H1 (cell line): ENCODE data around the gene ADCY6. TPM values are rescaled to one million over a fixed set of nuclear protein-coding genes. Genes with fewer than 3 reads are reported as not detected.

Experiments
- CTCF ChIA-PET: fragments of 300-600 bp; sonication (Branson Sonifier 250); formaldehyde crosslinking; loops from one replicate; lab custom pipeline; 2021; ENCODE audit not compliant: partially characterized antibody; lab: Charles Lee
- POLR2A ChIA-PET: fragments of 300-600 bp; sonication (Branson Sonifier 250); formaldehyde crosslinking; loops from one replicate; lab custom pipeline; 2021; ENCODE audit warnings: inconsistent platforms; ENCODE audit not compliant: partially characterized antibody; lab: Charles Lee
- DNase-seq, 2 experiments: peaks; one replicate each; pipeline versions ENCODE4 v3.0.0 to v3.0.0-alpha.2; 2010 to 2022; ENCODE audit warnings: low spot score in 2 of 2, low read depth in 1 of 2, mixed read lengths in 1 of 2
- FAIRE-seq: peaks from 2 replicates; lab custom pipeline; 2011; peaks lifted over from hg19 to GRCh38; lab: Jason Lieb, UNC
- H2AFZ ChIP-seq: 2 replicates; pipeline ENCODE4 v1.8.1; 2012; ENCODE audit warnings: low read length, inconsistent platforms
- H2AK5ac ChIP-seq: 2 replicates; pipeline ENCODE4 v1.6.1; 2013; ENCODE audit warnings: low read depth, low read length
- H2BK120ac ChIP-seq: replicated peaks from 2 replicates; pipeline ENCODE3; 2013; ENCODE audit warnings: low read depth, low read length, inconsistent platforms
- H2BK12ac ChIP-seq: 2 replicates; pipeline ENCODE4 v1.6.1; 2013; ENCODE audit warnings: low read depth, low read length
- H2BK15ac ChIP-seq: 2 replicates; pipeline ENCODE4 v1.6.1; 2013; ENCODE audit warnings: low read length
- H2BK20ac ChIP-seq: 2 replicates; pipeline ENCODE4 v1.6.1; 2013; ENCODE audit warnings: low read length
- H2BK5ac ChIP-seq: 2 replicates; pipeline ENCODE4 v1.6.1; 2013; ENCODE audit warnings: low read depth, low read length
- H3K14ac ChIP-seq: 2 replicates; pipeline ENCODE4 v1.6.1; 2013; ENCODE audit warnings: inconsistent platforms; ENCODE audit not compliant: insufficient read length
- H3K18ac ChIP-seq: 2 replicates; pipeline ENCODE4 v1.6.1; 2013; ENCODE audit warnings: low read length; ENCODE audit errors: extremely low read depth
- H3K23ac ChIP-seq: 2 replicates; pipeline ENCODE4 v1.6.1; 2013; ENCODE audit warnings: inconsistent platforms; ENCODE audit not compliant: insufficient read length
- H3K23me2 ChIP-seq: 2 replicates; pipeline ENCODE4 v1.6.1; 2013; ENCODE audit warnings: low read depth, low read length
- H3K27ac ChIP-seq: 2 replicates; pipeline ENCODE4 v1.6.1; 2011; ENCODE audit warnings: low read depth, low read length, inconsistent platforms
- H3K27me3 ChIP-seq, 4 experiments: replicated peaks in 1 of 4; 1 replicate in 1 of 4; 2 replicates in 3 of 4; pipeline versions ENCODE4 v1.6.1 to v1.8.1; 2011 to 2013; ENCODE audit warnings: low read length in 3 of 4, mild to moderate bottlenecking in 3 of 4, inconsistent platforms in 2 of 4, mixed read lengths in 2 of 4, moderate library complexity in 1 of 4; ENCODE audit not compliant: control insufficient read depth in 3 of 4, insufficient read depth in 3 of 4; ENCODE audit errors: extremely low read depth in 1 of 4
- H3K36me3 ChIP-seq, 4 experiments: 2 replicates each; pipeline versions ENCODE4 v1.6.1 to v1.8.1; 2011 to 2013; ENCODE audit warnings: mild to moderate bottlenecking in 4 of 4, low read length in 3 of 4, moderate library complexity in 2 of 4, control low read depth in 1 of 4, inconsistent platforms in 1 of 4; ENCODE audit not compliant: insufficient read depth in 4 of 4, control insufficient read depth in 2 of 4
- H3K4ac ChIP-seq: replicated peaks from 2 replicates; pipeline ENCODE3; 2013; ENCODE audit warnings: low read length, low read depth, mixed read lengths, inconsistent platforms; ENCODE audit not compliant: insufficient read length
- H3K4me1 ChIP-seq, 4 experiments: replicated peaks in 1 of 4; 1 replicate in 1 of 4; 2 replicates in 3 of 4; pipeline versions ENCODE4 v1.6.1 to v1.8.1; 2011 to 2013; ENCODE audit warnings: low read length in 3 of 4, inconsistent platforms in 2 of 4, mixed read lengths in 1 of 4; ENCODE audit not compliant: insufficient read depth in 4 of 4, control insufficient read depth in 3 of 4
- H3K4me2 ChIP-seq, 2 experiments: 2 replicates each; pipeline versions ENCODE4 v1.6.1 to v1.8.1; 2011 to 2013; ENCODE audit warnings: low read depth in 2 of 2, low read length in 2 of 2, control low read depth in 1 of 2, inconsistent platforms in 1 of 2, mild to moderate bottlenecking in 1 of 2; ENCODE audit not compliant: insufficient read depth in 1 of 2
- H3K4me3 ChIP-seq, 4 experiments: fragments of 200-600, 300-600 bp in 1 of 4; sonication (generic), shearing (Covaris generic), sonication (Bioruptor Twin) in 1 of 4; 2 replicates each; pipeline versions ENCODE4 v1.5.1 to v1.8.1; 2011 to 2016; ENCODE audit warnings: low read length in 4 of 4, low read depth in 3 of 4, control low read depth in 2 of 4, inconsistent platforms in 2 of 4, mild to moderate bottlenecking in 2 of 4, mixed read lengths in 1 of 4, moderate library complexity in 1 of 4; ENCODE audit not compliant: insufficient read depth in 2 of 4; ENCODE audit errors: extremely low read depth in 1 of 4
- H3K56ac ChIP-seq: replicated peaks from 2 replicates; pipeline ENCODE3; 2013; ENCODE audit warnings: low read depth, mild to moderate bottlenecking, mixed read lengths, low read length, inconsistent platforms; ENCODE audit not compliant: insufficient read length
- H3K79me1 ChIP-seq: 2 replicates; pipeline ENCODE4 v1.6.1; 2013; ENCODE audit warnings: low read depth, low read length, control low read depth
- H3K79me2 ChIP-seq, 2 experiments: 2 replicates each; pipeline versions ENCODE4 v1.6.1 to v1.8.1; 2012 to 2013; ENCODE audit warnings: low read length in 2 of 2, mild to moderate bottlenecking in 2 of 2, inconsistent platforms in 1 of 2; ENCODE audit not compliant: insufficient read depth in 2 of 2, control insufficient read depth in 1 of 2
- H3K9ac ChIP-seq, 4 experiments: replicated peaks in 1 of 4; 1 replicate in 1 of 4; 2 replicates in 3 of 4; pipeline versions ENCODE4 v1.6.1 to v1.8.1; 2011 to 2013; ENCODE audit warnings: low read depth in 3 of 4, low read length in 3 of 4, control low read depth in 2 of 4, mild to moderate bottlenecking in 2 of 4, moderate library complexity in 2 of 4, inconsistent platforms in 1 of 4; ENCODE audit errors: extremely low read depth in 1 of 4
- H3K9me3 ChIP-seq, 2 experiments: 2 replicates each; pipeline versions ENCODE4 v1.6.1 to v1.8.1; 2012 to 2013; ENCODE audit warnings: mild to moderate bottlenecking in 2 of 2, moderate library complexity in 2 of 2, control low read depth in 1 of 2, inconsistent platforms in 1 of 2, low read depth in 1 of 2, low read length in 1 of 2, mixed read lengths in 1 of 2; ENCODE audit not compliant: insufficient read depth in 2 of 2
- H4K20me1 ChIP-seq, 2 experiments: replicated peaks in 1 of 2; 2 replicates each; pipeline versions ENCODE3 to v1.8.1; 2011 to 2013; ENCODE audit warnings: inconsistent platforms in 2 of 2, low read length in 2 of 2, mild to moderate bottlenecking in 1 of 2; ENCODE audit not compliant: insufficient read depth in 2 of 2, control insufficient read depth in 1 of 2
- H4K5ac ChIP-seq: 2 replicates; pipeline ENCODE4 v1.6.1; 2013; ENCODE audit warnings: low read length, low read depth, mixed read lengths, inconsistent platforms; ENCODE audit not compliant: insufficient read length
- H4K8ac ChIP-seq: 2 replicates; pipeline ENCODE4 v1.8.0; 2013; ENCODE audit warnings: mild to moderate bottlenecking, moderate library complexity, low read length, inconsistent platforms; ENCODE audit not compliant: insufficient read depth; ENCODE audit errors: extremely low read depth
- H4K91ac ChIP-seq: replicated peaks from 2 replicates; pipeline ENCODE3; 2013; ENCODE audit warnings: low read length, mixed read lengths, inconsistent platforms; ENCODE audit not compliant: insufficient read length
- ATF2 ChIP-seq: IDR thresholded peaks from 2 replicates; pipeline ENCODE4 v1.6.1; 2012; ENCODE audit warnings: low read length, inconsistent platforms
- CTCF ChIP-seq, 3 experiments: IDR thresholded peaks; 1 replicate in 2 of 3; 2 replicates in 1 of 3; pipeline versions ENCODE4 v1.5.1 to v1.6.1; 2011; ENCODE audit warnings: low read length in 3 of 3, mild to moderate bottlenecking in 3 of 3, inconsistent platforms in 2 of 3, low read depth in 1 of 3, moderate library complexity in 1 of 3; ENCODE audit not compliant: insufficient read depth in 1 of 3; ENCODE audit errors: control extremely low read depth in 1 of 3
- JUND ChIP-seq: IDR thresholded peaks from 2 replicates; pipeline ENCODE4 v1.6.1; 2011; ENCODE audit warnings: mild to moderate bottlenecking, improper control_type of control experiment, low read length
- POU5F1 ChIP-seq: IDR thresholded peaks from 2 replicates; pipeline ENCODE4 v1.6.1; 2011; ENCODE audit warnings: low read depth, mild to moderate bottlenecking, low read length, moderate library complexity
- RNF2 ChIP-seq: fragments of 200-900, 300-1000 bp; sonication (generic); IDR thresholded peaks from 2 replicates; pipeline ENCODE4 v1.7.1; 2016; ENCODE audit warnings: borderline replicate concordance, low read depth, mild to moderate bottlenecking, antibody characterized with exemption, low read length; ENCODE audit not compliant: poor library complexity, severe bottlenecking; ENCODE audit errors: missing control alignments
- RXRA ChIP-seq: IDR thresholded peaks from 2 replicates; pipeline ENCODE4 v1.6.1; 2011; ENCODE audit warnings: low read depth, mild to moderate bottlenecking, low read length, moderate library complexity; ENCODE audit not compliant: insufficient read depth
- SIN3A ChIP-seq, 2 experiments: IDR thresholded peaks in 1 of 2; conservative IDR thresholded peaks in 1 of 2; 2 replicates each; pipeline ENCODE4 v1.6.1; 2011 to 2012; ENCODE audit warnings: low read length in 2 of 2, improper control_type of control experiment in 1 of 2, low read depth in 1 of 2, mild to moderate bottlenecking in 1 of 2
- SP4 ChIP-seq: IDR thresholded peaks from 2 replicates; pipeline ENCODE4 v1.6.1; 2012; ENCODE audit warnings: low read length, inconsistent platforms
- WGBS, 2 experiments: shearing (Covaris generic) in 1 of 2; methylation state at CpG; one replicate each; pipeline versions ENCODE4 v1.1.6 to v1.1.7; 2013 to 2015; ENCODE audit warnings: low lambda C conversion rate in 2 of 2, mixed read lengths in 2 of 2, inconsistent platforms in 1 of 2, low coverage in 1 of 2, missing lambda C conversion rate in 1 of 2; ENCODE audit not compliant: insufficient replicate concordance in 2 of 2, insufficient coverage in 1 of 2, insufficient read length in 1 of 2; ENCODE audit errors: extremely low coverage in 1 of 2, missing lambda C conversion rate in 1 of 2; 5-methylcytosine and 5-hydroxymethylcytosine counted together
- polyA plus RNA-seq, 7 experiments: library from polyadenylated mRNA; depleted of rRNA in 3 of 7; stranded (reverse) in 5 of 7; unstranded in 2 of 7; fragments of >200 nt in 5 of 7; fragments of 200-250 nt in 2 of 7; gene quantifications; 1 replicate in 5 of 7; 2 replicates in 1 of 7; 4 replicates in 1 of 7; pipeline versions ENCODE4 v1.2.1 to v1.2.3, GENCODE V29; 2011 to 2013; ENCODE audit warnings: missing spikeins in 2 of 7, mixed read lengths in 2 of 7
- total RNA-seq: library from RNA; stranded (reverse); fragmentation: NEBNext Ultra II Directional; extraction: Animal tissue kit (Norgen Biotek cat#: 25700); gene quantifications from 2 replicates; pipeline ENCODE4 v1.2.1, GENCODE V29; 2021

ADCY6 gene
- total and polyA plus RNA-seq, 2 of the 8 experiments (the other 6 are each of a cell fraction or from before 2014, with no cell fraction given): 11.7 to 17.5 TPM

DNA sequence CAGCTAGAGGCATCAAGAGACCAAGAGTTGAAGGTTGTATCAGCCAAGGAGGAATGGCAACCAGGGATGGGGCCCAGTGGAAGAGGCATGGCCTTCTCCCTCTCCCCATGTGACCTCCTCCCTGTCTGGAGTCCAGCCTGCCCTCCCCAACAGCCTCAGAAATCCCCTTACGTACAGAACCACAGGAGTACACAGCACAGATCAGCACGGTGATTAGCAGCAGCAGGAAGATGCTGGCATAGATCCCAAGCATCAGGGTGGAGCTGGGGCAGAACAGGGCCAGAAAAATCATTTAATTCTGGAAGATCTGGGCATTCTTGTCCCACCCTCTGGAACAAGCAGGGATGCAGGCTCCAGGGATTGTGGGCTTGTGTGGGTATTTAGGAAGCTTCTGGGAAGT, 14.4 kb downstream of the ADCY6 start:
- no peak overlapping the region for H2AK5ac ChIP-seq
- WGBS, 2 experiments: 83% methylated on average over 2 of the region's 2 CpGs; no CpG with 5 or more reads in 1 of the 2 experiments
- no peaks in the 10 kb centered on the region for H3K9me3 ChIP-seq
- no peak overlapping the region for H2BK20ac ChIP-seq
- H3K79me2 ChIP-seq: no peaks in the 10 kb centered on the region
- no peaks in the 10 kb centered on the region for H3K23me2 ChIP-seq
- H2BK120ac ChIP-seq: no peak overlapping the region
- H4K8ac ChIP-seq: no peak overlapping the region
- H3K79me1 ChIP-seq: 0 out of 2 replicates have a peak, but pooled peaks cover 2% of the 10 kb centered on the region
- H3K23ac ChIP-seq: no peak overlapping the region
- H2AFZ ChIP-seq: no peak overlapping the region
- no peak overlapping the region for H3K18ac ChIP-seq
- no peak overlapping the region for H3K27ac ChIP-seq
- no peaks in the 10 kb centered on the region for H3K27me3 ChIP-seq
- no peak for DNase-seq
- CTCF ChIA-PET: interaction anchor here (0.7 to 2.6 kb wide), 4 partner anchors 10 to 21 kb away, joined by 3 to 12 read pairs (median 4); no protein-coding TSS in a partner anchor
- FAIRE-seq: no peak
- no peak overlapping the region for H2BK5ac ChIP-seq
- H3K4me1 ChIP-seq: peaks cover 0 to 14% (median 11%) of the 10 kb centered on the region in 4 experiments; a peak in 6 of 7 replicates
- H3K36me3 ChIP-seq: peaks cover 3 to 52% (median 30%) of the 10 kb centered on the region in 4 experiments; a peak in 7 of 8 replicates
- no peak overlapping the region for H3K4me2 ChIP-seq
- no peak overlapping the region for H2BK15ac ChIP-seq
- peaks cover 0 to 5% of the 10 kb centered on the region in 2 experiments for H4K20me1 ChIP-seq
- POLR2A ChIA-PET: interaction anchor here (1.0 to 1.6 kb wide), 2 partner anchors 10 to 109 kb away, joined by 3 read pairs; no protein-coding TSS in a partner anchor
- H3K56ac ChIP-seq: no peak overlapping the region
- no peak overlapping the region for H2BK12ac ChIP-seq
- no peak overlapping the region for H3K4ac ChIP-seq
- no peak overlapping the region for H3K14ac ChIP-seq
- no peak overlapping the region for H4K91ac ChIP-seq
- H3K4me3 ChIP-seq: no peak overlapping the region
- H3K9ac ChIP-seq: no peak overlapping the region
- H4K5ac ChIP-seq: no peak overlapping the region
- TF ChIP-seq RXRA (no peak), ATF2 (no peak), CTCF (IDR thresholded peaks at IDR 0.05; ENCODE audit: control extremely low read depth in 1 of 3, insufficient read depth in 1 of 3, low read depth in 1 of 3, low read length in 3 of 3) (no peak), SIN3A (conservative IDR thresholded peaks at IDR 0.05 in 1 of 2, IDR thresholded peaks at IDR 0.05 in 1 of 2; ENCODE audit: low read depth in 1 of 2, low read length in 2 of 2) (no peak), JUND (no peak), RNF2 (no peak), POU5F1 (no peak), SP4 (no peak)
